SU-DHL-6 (cell line): ENCODE results near the gene SYPL1.

Experiments used
- EZH2phosphoT487 ChIP-seq: fragments of 200-600 bp; sonication (generic), shearing (Covaris generic); conservative IDR thresholded peaks from 2 replicates; pipeline ENCODE4 v1.6.1; 2018; ENCODE audit warnings: mild to moderate bottlenecking, antibody characterized with exemption, low read length, moderate library complexity, mixed read lengths
- TF ChIP-seq, protein P1 (sequence below): fragments of 200-600 bp; sonication (generic); IDR thresholded peaks from one replicate; pipeline ENCODE4 v1.5.1; 2017; ENCODE audit warnings: antibody characterized with exemption, mild to moderate bottlenecking, low read length, moderate library complexity; ENCODE audit not compliant: insufficient read depth, poor library complexity, severe bottlenecking

DNA sequence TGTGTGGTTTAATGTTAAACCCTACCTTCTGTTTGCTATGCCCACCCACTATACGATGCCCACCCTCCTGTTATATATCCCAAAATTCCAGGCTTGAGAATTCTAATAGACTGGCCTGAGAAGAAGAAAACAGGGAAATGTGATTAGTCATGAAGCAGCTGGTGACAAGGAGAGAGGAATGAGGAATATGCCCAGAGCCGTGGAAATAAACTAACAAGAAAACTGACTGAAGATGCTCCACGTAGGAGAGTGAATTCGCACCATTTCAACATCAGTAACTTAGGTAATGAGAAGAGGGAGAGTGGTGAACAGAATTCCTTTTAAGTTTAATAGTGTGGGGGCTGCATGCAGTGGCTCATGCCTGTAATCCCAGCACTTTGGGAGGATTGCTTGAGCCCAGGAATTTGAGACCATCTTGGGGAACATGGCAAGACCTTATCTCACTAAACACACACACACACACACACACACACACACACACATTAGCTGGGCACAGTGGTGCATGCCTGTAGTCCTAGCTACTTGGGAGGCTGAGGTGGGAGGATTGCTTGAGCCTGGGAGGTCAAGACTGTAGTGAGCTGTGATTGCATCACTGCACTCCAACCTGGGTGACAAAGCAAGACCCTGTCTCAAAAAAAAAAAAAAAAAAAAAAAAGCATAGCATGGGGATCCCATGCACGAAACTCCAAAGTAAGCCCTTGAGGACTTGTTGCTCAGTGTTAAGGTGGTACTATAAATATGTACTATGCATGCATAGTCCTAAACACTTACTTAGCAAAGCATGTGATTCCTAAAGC lies 16.1 kb upstream of the SYPL1 start:
- TF ChIP-seq, protein P1, sequence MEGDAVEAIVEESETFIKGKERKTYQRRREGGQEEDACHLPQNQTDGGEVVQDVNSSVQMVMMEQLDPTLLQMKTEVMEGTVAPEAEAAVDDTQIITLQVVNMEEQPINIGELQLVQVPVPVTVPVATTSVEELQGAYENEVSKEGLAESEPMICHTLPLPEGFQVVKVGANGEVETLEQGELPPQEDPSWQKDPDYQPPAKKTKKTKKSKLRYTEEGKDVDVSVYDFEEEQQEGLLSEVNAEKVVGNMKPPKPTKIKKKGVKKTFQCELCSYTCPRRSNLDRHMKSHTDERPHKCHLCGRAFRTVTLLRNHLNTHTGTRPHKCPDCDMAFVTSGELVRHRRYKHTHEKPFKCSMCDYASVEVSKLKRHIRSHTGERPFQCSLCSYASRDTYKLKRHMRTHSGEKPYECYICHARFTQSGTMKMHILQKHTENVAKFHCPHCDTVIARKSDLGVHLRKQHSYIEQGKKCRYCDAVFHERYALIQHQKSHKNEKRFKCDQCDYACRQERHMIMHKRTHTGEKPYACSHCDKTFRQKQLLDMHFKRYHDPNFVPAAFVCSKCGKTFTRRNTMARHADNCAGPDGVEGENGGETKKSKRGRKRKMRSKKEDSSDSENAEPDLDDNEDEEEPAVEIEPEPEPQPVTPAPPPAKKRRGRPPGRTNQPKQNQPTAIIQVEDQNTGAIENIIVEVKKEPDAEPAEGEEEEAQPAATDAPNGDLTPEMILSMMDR, result no peak
- TF ChIP-seq EZH2phosphoT487, result no peak
